ENCODE results near the gene PRXL2C.

GRCh38 chr9:96616817-96617438 is 38.2 kb downstream of the PRXL2C start:
- TF ChIP-seq CTCF (conservative IDR thresholded peaks at IDR 0.05; ENCODE audit: low read length) (no peak), EZH2phosphoT487 (IDR thresholded peaks at IDR 0.05; ENCODE audit: borderline replicate concordance, low read depth, low read length) (no peak)
